IMR-90 (cell line): Measurements from ENCODE around the gene SPCS3. TPM values are rescaled to one million over a fixed set of nuclear protein-coding genes. Genes with fewer than 3 reads are reported as not detected.

Source experiments
- ATAC-seq: fragments of 200-7000 bp; cut with Tn5 transposase; 2 replicates; pipeline ENCODE4 v1.9.1; 2020; ENCODE audit warnings: low read depth, mild to moderate bottlenecking, moderate library complexity
- BruUV-seq: library from RNA; stranded (reverse); fragments of 400-500 nt; replicated peaks from 2 replicates; lab custom pipeline; 2021; lab: Mats Ljungman, UMichigan
- CTCF ChIA-PET: fragments of 300-600 bp; formaldehyde crosslinking; extraction: SDS; loops from one replicate; lab custom pipeline; 2021; ENCODE audit warnings: antibody characterized with exemption; lab: Yijun Ruan, JAX
- POLR2A ChIA-PET: fragments of 300-600 bp; sonication (Branson Sonifier 250); formaldehyde crosslinking; loops from one replicate; lab custom pipeline; 2022; ENCODE audit warnings: antibody characterized with exemption; ENCODE audit not compliant: unreplicated experiment; lab: Charles Lee
- DNase-seq: peaks from one replicate; pipeline ENCODE4 v3.0.0; 2013
- H2AFZ ChIP-seq: replicated peaks from 2 replicates; pipeline ENCODE3; 2013; ENCODE audit warnings: low read length, mild to moderate bottlenecking; ENCODE audit not compliant: poor library complexity
- H2AK5ac ChIP-seq: 2 replicates; pipeline ENCODE4 v1.6.1; 2013; ENCODE audit warnings: low read depth, low read length, inconsistent platforms
- H2AK9ac ChIP-seq: replicated peaks from 2 replicates; pipeline ENCODE3; 2013; ENCODE audit warnings: mild to moderate bottlenecking, low read depth, low read length, moderate library complexity; ENCODE audit not compliant: poor library complexity
- H2BK120ac ChIP-seq: 2 replicates; pipeline ENCODE4 v1.6.1; 2013; ENCODE audit warnings: low read depth, low read length, inconsistent platforms
- H2BK15ac ChIP-seq: 3 replicates; pipeline ENCODE4 v1.6.1; 2013; ENCODE audit warnings: low read depth, low read length, inconsistent platforms
- H2BK20ac ChIP-seq: 2 replicates; pipeline ENCODE4 v1.6.1; 2013; ENCODE audit warnings: low read depth, mild to moderate bottlenecking, inconsistent platforms, low read length, moderate library complexity
- H2BK5ac ChIP-seq: 2 replicates; pipeline ENCODE4 v1.6.1; 2013; ENCODE audit warnings: mild to moderate bottlenecking, low read depth, low read length, inconsistent platforms; ENCODE audit not compliant: poor library complexity, severe bottlenecking
- H3K14ac ChIP-seq: replicated peaks from 2 replicates; pipeline ENCODE4 v1.6.1; 2013; ENCODE audit warnings: low read depth, low read length, inconsistent platforms
- H3K18ac ChIP-seq: 2 replicates; pipeline ENCODE4 v1.6.1; 2013; ENCODE audit warnings: low read depth, low read length, control low read depth
- H3K23ac ChIP-seq: 2 replicates; pipeline ENCODE4 v1.6.1; 2013; ENCODE audit warnings: low read depth, low read length, inconsistent platforms
- H3K27ac ChIP-seq: 2 replicates; pipeline ENCODE4 v1.5.1; 2013; ENCODE audit warnings: mild to moderate bottlenecking, control low read depth, low read length; ENCODE audit not compliant: insufficient read depth
- H3K27me3 ChIP-seq: 2 replicates; pipeline ENCODE4 v1.6.1; 2013; ENCODE audit warnings: low read length; ENCODE audit not compliant: control insufficient read depth, insufficient read depth
- H3K36me3 ChIP-seq: 2 replicates; pipeline ENCODE4 v1.6.1; 2013; ENCODE audit warnings: low read length, mixed read lengths; ENCODE audit not compliant: control insufficient read depth, insufficient read depth
- H3K4ac ChIP-seq: 2 replicates; pipeline ENCODE4 v1.6.1; 2013; ENCODE audit warnings: low read depth, low read length, inconsistent platforms
- H3K4me1 ChIP-seq: 2 replicates; pipeline ENCODE4 v1.6.1; 2013; ENCODE audit warnings: low read length, mixed read lengths; ENCODE audit not compliant: control insufficient read depth, insufficient read depth
- H3K4me2 ChIP-seq: 2 replicates; pipeline ENCODE4 v1.6.1; 2013; ENCODE audit warnings: low read depth, mild to moderate bottlenecking, control low read depth, low read length, moderate library complexity
- H3K4me3 ChIP-seq: 2 replicates; pipeline ENCODE4 v1.5.1; 2013; ENCODE audit warnings: low read depth, mild to moderate bottlenecking, control low read depth, low read length, moderate library complexity; ENCODE audit not compliant: insufficient read depth
- H3K56ac ChIP-seq: 2 replicates; pipeline ENCODE4 v1.6.1; 2013; ENCODE audit warnings: low read length, inconsistent platforms; ENCODE audit not compliant: insufficient read depth; ENCODE audit errors: extremely low read depth
- H3K79me1 ChIP-seq, 2 experiments: 2 replicates each; pipeline ENCODE4 v1.6.1; 2013; ENCODE audit warnings: low read length in 2 of 2, inconsistent platforms in 1 of 2, low read depth in 1 of 2
- H3K9ac ChIP-seq: 2 replicates; pipeline ENCODE4 v1.6.1; 2013; ENCODE audit warnings: low read depth, low read length, control low read depth
- H3K9me1 ChIP-seq: 2 replicates; pipeline ENCODE4 v1.6.1; 2013; ENCODE audit warnings: low read length, inconsistent platforms; ENCODE audit not compliant: insufficient read depth
- H3K9me3 ChIP-seq: 2 replicates; pipeline ENCODE4 v1.6.1; 2013; ENCODE audit warnings: low read length; ENCODE audit not compliant: control insufficient read depth, insufficient read depth
- H4K20me1 ChIP-seq: 2 replicates; pipeline ENCODE4 v1.6.1; 2013; ENCODE audit warnings: low read length, inconsistent platforms; ENCODE audit not compliant: insufficient read depth
- H4K5ac ChIP-seq: 2 replicates; pipeline ENCODE4 v1.6.1; 2013; ENCODE audit warnings: mild to moderate bottlenecking, low read depth, low read length, control low read depth
- H4K8ac ChIP-seq, 2 experiments: 2 replicates each; pipeline ENCODE4 v1.6.1; 2013; ENCODE audit warnings: low read depth in 2 of 2, low read length in 2 of 2, control low read depth in 1 of 2, inconsistent platforms in 1 of 2
- H4K91ac ChIP-seq: 2 replicates; pipeline ENCODE4 v1.6.1; 2013; ENCODE audit warnings: low read depth, low read length, inconsistent platforms; ENCODE audit not compliant: insufficient read depth
- ELK1 ChIP-seq: fragments of 150-350 bp; IDR thresholded peaks from 2 replicates; pipeline ENCODE4 v1.6.1; 2016; ENCODE audit warnings: low read depth, mild to moderate bottlenecking, low read length, moderate library complexity, borderline replicate concordance
- MAFK ChIP-seq: IDR thresholded peaks from 2 replicates; pipeline ENCODE4 v1.6.1; 2012; ENCODE audit warnings: low read depth, low read length, improper control_type of control experiment
- MXI1 ChIP-seq: IDR thresholded peaks from 2 replicates; pipeline ENCODE4 v1.6.1; 2012; ENCODE audit warnings: low read depth, mild to moderate bottlenecking, low read length, moderate library complexity, borderline replicate concordance
- POLR2A ChIP-seq: IDR thresholded peaks from 2 replicates; pipeline ENCODE4 v1.6.1; 2012; ENCODE audit warnings: mild to moderate bottlenecking, low read depth, low read length
- dilution Hi-C: fragments of 300-500 bp; cut with HindIII; formaldehyde crosslinking; loops from one replicate; pipeline ENCODE4 v1.14.3; 2018; ENCODE audit warnings: low sequenced_read_pairs; ENCODE audit not compliant: unreplicated experiment
- in situ Hi-C: fragments of 300-500 bp; cut with MboI; formaldehyde crosslinking; loops from 3 replicates; pipeline ENCODE4 v1.14.3; 2019; ENCODE audit warnings: low sequenced_read_pairs, inconsistent platforms, mixed read lengths
- intact Hi-C: fragments of 100-400 bp; cut with micrococcal nuclease; formaldehyde crosslinking; loops from 2 replicates; pipeline ENCODE4 v1.10.0; 2022
- polyA plus RNA-seq, 3 experiments: library from polyadenylated mRNA; depleted of rRNA; stranded (reverse); fragments of >200 nt; gene quantifications; 2 replicates each; pipeline ENCODE4 v1.2.3, GENCODE V29; 2012; ENCODE audit warnings: low replicate concordance in 1 of 3
- total RNA-seq: library from RNA; depleted of rRNA; stranded (reverse); fragments of >200 nt; gene quantifications from 2 replicates; pipeline ENCODE4 v1.2.3, GENCODE V29; 2012

Gene SPCS3
- total and polyA plus RNA-seq, 2 of the 4 experiments (the other 2 are of a cell fraction), result 41.6 to 77.4 TPM

GRCh38 chr4:176274441-176274840 lies 45.3 kb upstream of the SPCS3 start:
- dilution Hi-C loops, result no loop called here

More at GRCh38 chr4:176274441-176274840, 45.3 kb upstream of the SPCS3 start:
- Histone ChIP-seq H3K27me3 (no peaks in the 10 kb centered on the region), H2BK20ac (peak overlapping the region; percentile 61; the same call in 1 of the 2 replicates), H3K4ac (peak overlapping the region; percentile 69; the same call in 1 of the 2 replicates), H2BK15ac (0 out of 3 replicates have a peak overlapping the region, but pooled peaks have one; percentile 73), H2AK5ac (peak overlapping the region; percentile 36; the same call in 1 of the 2 replicates), H3K4me1 (peaks cover 8% of the 10 kb centered on the region), H2BK120ac (peak overlapping the region; percentile 79), H2AFZ (no peak overlapping the region), H3K27ac (no peak overlapping the region), H3K23ac (no peak overlapping the region; the same call in 1 of the 2 replicates), H3K56ac (no peak overlapping the region), H3K9me3 (no peaks in the 10 kb centered on the region; the same call in 1 of the 2 replicates), H3K4me2 (no peak overlapping the region), H4K8ac (peak overlapping the region; percentile 47 to 54; a peak in 3 of 4 replicates), H3K79me1 (peaks cover 0 to 2% of the 10 kb centered on the region in 2 experiments; a peak in 1 of 4 replicates), H3K9me1 (peaks cover 9% of the 10 kb centered on the region), H2AK9ac (no peak overlapping the region), H3K14ac (peak overlapping the region; percentile 53; the same call in 1 of the 2 replicates), H3K36me3 (no peaks in the 10 kb centered on the region), H3K18ac (peak overlapping the region; percentile 82; the same call in 1 of the 2 replicates), H3K4me3 (no peak overlapping the region), H4K91ac (peak overlapping the region; percentile 59; the same call in 1 of the 2 replicates), H4K20me1 (no peaks in the 10 kb centered on the region), H2BK5ac (peak overlapping the region; percentile 73), H4K5ac (peak overlapping the region; percentile 30; the same call in 1 of the 2 replicates), H3K9ac (no peak overlapping the region)
- in situ Hi-C loops, result loop anchor here (10.0 kb wide), 1 partner anchor 80 kb away; the partner anchor contains the start of gene SPATA4
- no TSS peak for BruUV-seq
- DNase-seq (no peak), ATAC-seq (no peak)
- ChIA-PET CTCF (no interaction called here), POLR2A (no interaction called here)
- intact Hi-C loops, result no loop called here
- TF ChIP-seq MAFK (no peak), ELK1 (no peak), POLR2A (no peak), MXI1 (no peak)
